ENCODE measurements around the gene P2RX5.

Gene P2RX5

DNA sequence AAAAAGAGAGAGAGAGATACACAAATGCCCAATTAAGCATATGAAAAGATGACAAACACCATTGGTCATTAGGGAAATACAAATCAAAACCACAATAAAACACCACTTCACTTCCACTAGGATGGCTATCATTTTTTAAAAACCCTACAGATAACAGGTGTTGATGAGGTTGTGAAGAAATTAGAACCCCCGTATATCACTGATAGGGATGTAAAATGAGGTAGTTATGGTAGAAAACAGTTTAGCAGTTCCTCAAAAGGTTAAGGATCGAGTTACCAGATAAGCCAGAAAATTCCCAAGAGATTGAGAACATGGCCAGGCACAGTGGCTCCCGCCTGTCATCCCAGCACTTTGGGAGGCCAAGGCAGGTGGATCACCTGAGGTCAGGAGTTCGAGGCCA lies 2.8 kb downstream of the P2RX5 start:
- H3K9me2 ChIP-seq (replicated peaks; ENCODE audit: control insufficient read depth, low read length), result no peaks in the 10 kb centered on the region
- peaks cover 67% of the 10 kb centered on the region for H3K4me1 ChIP-seq (ENCODE audit: control insufficient read depth, low read length)
- H3K4me2 ChIP-seq (ENCODE audit: low read length), result peak overlapping the region; percentile 57
- H3K27me3 ChIP-seq (ENCODE audit: control insufficient read depth, low read length), result no peaks in the 10 kb centered on the region
- peaks cover 9% of the 10 kb centered on the region for H3F3A ChIP-seq (ENCODE audit: control insufficient read depth, insufficient read depth)
- H3K27ac ChIP-seq (ENCODE audit: low read depth, low read length), result peak overlapping the region; percentile 49
- H3K79me2 ChIP-seq (ENCODE audit: control insufficient read depth, low read length), result peaks cover 71% of the 10 kb centered on the region
- peaks cover 5% of the 10 kb centered on the region; the same call in 1 of the 2 replicates for H4K20me1 ChIP-seq (ENCODE audit: control insufficient read depth, insufficient read depth, low read depth, low read length)
- peaks cover 1% of the 10 kb centered on the region for H3K9me3 ChIP-seq (ENCODE audit: control insufficient read depth, insufficient read depth, low read length)
- H3K36me3 ChIP-seq (ENCODE audit: control insufficient read depth, low read length), result peaks cover 61% of the 10 kb centered on the region
- H3K4me3 ChIP-seq (ENCODE audit: low read length), result peak overlapping the region; percentile 71
- no peak for TF ChIP-seq EZH2phosphoT487 (IDR thresholded peaks at IDR 0.05; ENCODE audit: borderline replicate concordance, low read length)
- TF ChIP-seq, protein P1, sequence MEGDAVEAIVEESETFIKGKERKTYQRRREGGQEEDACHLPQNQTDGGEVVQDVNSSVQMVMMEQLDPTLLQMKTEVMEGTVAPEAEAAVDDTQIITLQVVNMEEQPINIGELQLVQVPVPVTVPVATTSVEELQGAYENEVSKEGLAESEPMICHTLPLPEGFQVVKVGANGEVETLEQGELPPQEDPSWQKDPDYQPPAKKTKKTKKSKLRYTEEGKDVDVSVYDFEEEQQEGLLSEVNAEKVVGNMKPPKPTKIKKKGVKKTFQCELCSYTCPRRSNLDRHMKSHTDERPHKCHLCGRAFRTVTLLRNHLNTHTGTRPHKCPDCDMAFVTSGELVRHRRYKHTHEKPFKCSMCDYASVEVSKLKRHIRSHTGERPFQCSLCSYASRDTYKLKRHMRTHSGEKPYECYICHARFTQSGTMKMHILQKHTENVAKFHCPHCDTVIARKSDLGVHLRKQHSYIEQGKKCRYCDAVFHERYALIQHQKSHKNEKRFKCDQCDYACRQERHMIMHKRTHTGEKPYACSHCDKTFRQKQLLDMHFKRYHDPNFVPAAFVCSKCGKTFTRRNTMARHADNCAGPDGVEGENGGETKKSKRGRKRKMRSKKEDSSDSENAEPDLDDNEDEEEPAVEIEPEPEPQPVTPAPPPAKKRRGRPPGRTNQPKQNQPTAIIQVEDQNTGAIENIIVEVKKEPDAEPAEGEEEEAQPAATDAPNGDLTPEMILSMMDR (IDR thresholded peaks at IDR 0.05; ENCODE audit: low read depth, low read length, poor library complexity, severe bottlenecking), result no peak

DNA sequence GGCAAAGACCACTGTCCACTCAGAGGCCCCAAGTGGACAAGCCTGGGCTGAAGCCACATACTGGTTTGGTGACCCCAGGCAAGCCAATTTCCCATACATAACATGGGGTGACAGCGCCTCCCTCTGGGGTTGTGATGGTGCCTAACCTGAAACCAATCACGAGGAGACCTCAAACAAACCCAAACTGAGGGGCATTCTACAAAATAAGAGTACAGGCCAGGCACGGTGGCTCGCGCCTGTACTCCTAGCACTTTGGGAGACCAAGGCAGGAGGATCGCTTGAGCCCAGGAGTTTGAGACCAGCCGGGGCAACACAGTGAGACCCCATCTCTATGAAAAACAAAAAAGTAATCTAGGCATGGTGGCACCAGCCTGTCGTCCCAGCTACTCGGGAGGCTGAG lies 3.6 kb downstream of the P2RX5 start:
- no peaks in the 10 kb centered on the region for H3K9me3 ChIP-seq (ENCODE audit: control insufficient read depth, insufficient read depth, low read length)
- H3K4me2 ChIP-seq (ENCODE audit: low read length), result peak overlapping the region; percentile 57
- H3K79me2 ChIP-seq (ENCODE audit: control insufficient read depth, low read length), result peaks cover 71% of the 10 kb centered on the region
- H4K20me1 ChIP-seq (ENCODE audit: control insufficient read depth, insufficient read depth, low read depth, low read length), result peaks cover 5% of the 10 kb centered on the region; the same call in 1 of the 2 replicates
- H3F3A ChIP-seq (ENCODE audit: control insufficient read depth, insufficient read depth), result peaks cover 11% of the 10 kb centered on the region
- no peaks in the 10 kb centered on the region for H3K9me2 ChIP-seq (replicated peaks; ENCODE audit: control insufficient read depth, low read length)
- H3K4me3 ChIP-seq (ENCODE audit: low read length), result peak overlapping the region; percentile 71
- H3K27me3 ChIP-seq (ENCODE audit: control insufficient read depth, low read length), result no peaks in the 10 kb centered on the region
- no peak for TF ChIP-seq EZH2phosphoT487 (IDR thresholded peaks at IDR 0.05; ENCODE audit: borderline replicate concordance, low read length)
- TF ChIP-seq, protein P1 (IDR thresholded peaks at IDR 0.05; ENCODE audit: low read depth, low read length, poor library complexity, severe bottlenecking), result peak; percentile 44
- peak overlapping the region; percentile 49 for H3K27ac ChIP-seq (ENCODE audit: low read depth, low read length)
- peaks cover 63% of the 10 kb centered on the region for H3K36me3 ChIP-seq (ENCODE audit: control insufficient read depth, low read length)
- peaks cover 71% of the 10 kb centered on the region for H3K4me1 ChIP-seq (ENCODE audit: control insufficient read depth, low read length)

DNA sequence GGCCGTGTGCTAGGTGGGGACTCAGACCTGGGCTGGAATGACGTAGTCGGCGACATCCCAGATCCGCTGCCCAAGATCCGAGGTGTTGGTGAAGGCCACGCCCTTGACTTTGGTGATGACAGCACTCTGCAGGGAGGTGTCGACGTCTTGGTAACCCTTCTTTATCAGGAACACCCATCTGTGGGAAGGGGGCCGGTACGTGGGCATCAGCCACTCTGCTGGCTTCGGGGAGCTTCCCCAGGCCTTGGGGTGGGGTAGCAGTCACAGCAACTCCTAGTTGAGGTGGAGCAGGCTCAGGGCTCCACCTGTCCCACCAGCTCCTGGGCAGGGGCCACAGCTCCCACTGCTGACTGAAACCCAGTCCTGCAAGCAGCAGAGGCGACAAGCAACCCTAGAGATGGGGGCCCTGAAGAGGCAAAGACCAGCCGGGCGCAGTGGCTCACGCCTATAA lies 4.3 kb downstream of the P2RX5 start:
- Histone ChIP-seq H3K9me2 (replicated peaks; ENCODE audit: control insufficient read depth, low read length) (no peaks in the 10 kb centered on the region), H3K4me2 (ENCODE audit: low read length) (peak overlapping the region; percentile 75), H3K36me3 (ENCODE audit: control insufficient read depth, low read length) (peaks cover 63% of the 10 kb centered on the region), H4K20me1 (ENCODE audit: control insufficient read depth, insufficient read depth, low read depth, low read length) (peaks cover 5% of the 10 kb centered on the region; the same call in 1 of the 2 replicates), H3K4me3 (ENCODE audit: low read length) (peak overlapping the region; percentile 32), H3K9me3 (ENCODE audit: control insufficient read depth, insufficient read depth, low read length) (no peaks in the 10 kb centered on the region), H3K27me3 (ENCODE audit: control insufficient read depth, low read length) (no peaks in the 10 kb centered on the region), H3K4me1 (ENCODE audit: control insufficient read depth, low read length) (peaks cover 64% of the 10 kb centered on the region), H3K79me2 (ENCODE audit: control insufficient read depth, low read length) (peaks cover 71% of the 10 kb centered on the region), H3F3A (ENCODE audit: control insufficient read depth, insufficient read depth) (peaks cover 11% of the 10 kb centered on the region), H3K27ac (ENCODE audit: low read depth, low read length) (peak overlapping the region; percentile 89)
- TF ChIP-seq, protein P1 (IDR thresholded peaks at IDR 0.05; ENCODE audit: low read depth, low read length, poor library complexity, severe bottlenecking), result peak; percentile 36
- no peak for TF ChIP-seq EZH2phosphoT487 (IDR thresholded peaks at IDR 0.05; ENCODE audit: borderline replicate concordance, low read length)

Data from DOHH2 (cell line).